ENCODE results near the gene ATP8A2. TPM values are rescaled to one million over a fixed set of nuclear protein-coding genes. Genes with fewer than 3 reads are reported as not detected.
"Not testable (repeated sequence)": the region's sequence is repeated elsewhere in the genome, so short reads cannot be mapped to it uniquely, and the experiment has no call there.

ATP8A2 gene
- total RNA-seq, 4 donors from 2014 or later: 0.20 to 1.1 (median 0.59) TPM

DNA sequence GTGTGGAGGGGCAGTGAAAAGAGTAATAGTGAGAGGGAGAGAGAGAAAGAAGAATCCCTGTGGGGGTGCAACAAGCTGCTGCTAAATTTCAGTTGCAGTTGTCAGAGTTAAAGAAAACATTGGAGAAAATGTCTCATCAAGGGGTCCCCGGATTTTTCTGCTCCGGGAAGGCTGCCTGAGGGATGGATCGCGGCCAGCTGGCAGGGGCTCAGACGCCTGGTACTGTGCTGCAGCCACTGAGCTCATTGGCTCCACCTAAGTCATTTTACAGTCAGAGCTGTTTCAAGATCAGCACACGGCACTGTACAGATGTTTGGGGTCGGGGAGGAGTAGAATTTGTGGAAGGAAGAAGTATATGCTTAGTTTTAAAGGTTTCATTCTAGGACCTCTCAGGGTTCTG, 573.8 kb downstream of the ATP8A2 start:
- Histone ChIP-seq H3K4me1 (no peaks in the 10 kb centered on the region), H3K9me3 (no peaks in the 10 kb centered on the region), H3K36me3 (no peaks in the 10 kb centered on the region), H3K27me3 (no peaks in the 10 kb centered on the region), H3K4me3 (no peak overlapping the region), H3K27ac (no peak overlapping the region)
- intact Hi-C loops (cut with DNase I; ENCODE audit: low total_unique reads): no loop called here
- TF ChIP-seq POLR2A (IDR thresholded peaks at IDR 0.05) (no peak), EP300 (IDR thresholded peaks at IDR 0.05; ENCODE audit: low read depth) (no peak), POLR2AphosphoS5 (IDR thresholded peaks at IDR 0.05) (no peak)
- TF ChIP-seq, protein P1, sequence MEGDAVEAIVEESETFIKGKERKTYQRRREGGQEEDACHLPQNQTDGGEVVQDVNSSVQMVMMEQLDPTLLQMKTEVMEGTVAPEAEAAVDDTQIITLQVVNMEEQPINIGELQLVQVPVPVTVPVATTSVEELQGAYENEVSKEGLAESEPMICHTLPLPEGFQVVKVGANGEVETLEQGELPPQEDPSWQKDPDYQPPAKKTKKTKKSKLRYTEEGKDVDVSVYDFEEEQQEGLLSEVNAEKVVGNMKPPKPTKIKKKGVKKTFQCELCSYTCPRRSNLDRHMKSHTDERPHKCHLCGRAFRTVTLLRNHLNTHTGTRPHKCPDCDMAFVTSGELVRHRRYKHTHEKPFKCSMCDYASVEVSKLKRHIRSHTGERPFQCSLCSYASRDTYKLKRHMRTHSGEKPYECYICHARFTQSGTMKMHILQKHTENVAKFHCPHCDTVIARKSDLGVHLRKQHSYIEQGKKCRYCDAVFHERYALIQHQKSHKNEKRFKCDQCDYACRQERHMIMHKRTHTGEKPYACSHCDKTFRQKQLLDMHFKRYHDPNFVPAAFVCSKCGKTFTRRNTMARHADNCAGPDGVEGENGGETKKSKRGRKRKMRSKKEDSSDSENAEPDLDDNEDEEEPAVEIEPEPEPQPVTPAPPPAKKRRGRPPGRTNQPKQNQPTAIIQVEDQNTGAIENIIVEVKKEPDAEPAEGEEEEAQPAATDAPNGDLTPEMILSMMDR (IDR thresholded peaks at IDR 0.05): no peak
- 43% methylated on average over 7 of the region's 7 CpGs; no CpG with 5 or more reads in 1 of the 2 donors for WGBS, 2 donors (ENCODE audit: low coverage in 1 of 2)
- no peak for DNase-seq
- in situ Hi-C loops (cut with MboI; ENCODE audit: low pct_ligation_motif_present in 1 of 4, low pct_unique_long_range_greater_than_20kb in 1 of 4, low sequenced_read_pairs in 3 of 4): no loop called here

DNA sequence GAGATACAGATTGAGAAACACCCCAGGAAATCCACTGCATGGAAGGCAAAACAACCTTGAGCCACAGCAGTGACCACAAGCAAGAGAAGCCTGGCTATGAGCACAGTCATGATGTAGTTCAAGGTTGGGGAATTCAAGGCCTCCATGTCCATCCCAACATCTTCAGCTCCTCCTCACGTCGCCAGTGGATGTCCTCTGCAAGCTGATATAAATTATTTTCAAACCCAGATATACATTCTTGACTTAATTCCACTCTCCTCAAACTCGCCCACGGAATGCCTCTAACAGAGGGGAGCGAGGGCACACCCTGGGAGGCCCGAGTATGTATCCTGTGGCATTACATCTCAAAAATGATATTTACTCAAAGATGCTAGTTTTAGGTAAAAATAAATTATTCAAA, 574.5 kb downstream of the ATP8A2 start:
- Histone ChIP-seq H3K27me3 (no peaks in the 10 kb centered on the region), H3K4me3 (no peak overlapping the region), H3K27ac (no peak overlapping the region), H3K36me3 (no peaks in the 10 kb centered on the region), H3K4me1 (no peaks in the 10 kb centered on the region), H3K9me3 (no peaks in the 10 kb centered on the region)
- in situ Hi-C loops (cut with MboI; ENCODE audit: low pct_ligation_motif_present in 1 of 4, low pct_unique_long_range_greater_than_20kb in 1 of 4, low sequenced_read_pairs in 3 of 4) (no loop called here), intact Hi-C loops (cut with DNase I; ENCODE audit: low total_unique reads) (no loop called here)
- 78 to 87% methylated on average over 6 of the region's 6 CpGs for WGBS, 2 donors (ENCODE audit: low coverage in 1 of 2)
- TF ChIP-seq, protein P1 (IDR thresholded peaks at IDR 0.05): no peak
- TF ChIP-seq EP300 (IDR thresholded peaks at IDR 0.05; ENCODE audit: low read depth) (no peak), POLR2A (IDR thresholded peaks at IDR 0.05) (no peak), POLR2AphosphoS5 (IDR thresholded peaks at IDR 0.05) (no peak)
- DNase-seq: no peak

DNA sequence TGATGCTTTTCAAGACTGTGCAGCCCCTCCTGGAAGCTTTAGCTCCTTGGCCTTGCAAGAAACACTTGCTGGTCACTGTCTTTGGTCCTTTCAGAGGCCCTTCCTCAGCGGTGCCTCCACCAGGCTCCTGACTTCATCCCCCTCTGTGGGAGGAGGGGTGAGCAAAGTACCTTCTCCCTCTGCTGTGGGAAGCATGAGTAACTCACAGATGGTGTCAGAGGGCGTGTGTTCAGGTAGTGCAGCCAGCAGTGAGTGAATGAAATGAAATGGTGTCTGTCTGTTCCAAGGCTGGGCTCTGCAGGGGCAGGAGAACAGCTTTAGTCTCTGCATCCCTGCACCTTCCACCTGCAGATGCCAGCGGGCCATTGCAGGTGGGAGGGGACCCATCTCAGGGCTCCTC, 577.1 kb downstream of the ATP8A2 start:
- WGBS, 2 donors (ENCODE audit: low coverage in 1 of 2): 78% methylated on average over 3 of the region's 3 CpGs; no CpG with 5 or more reads in 1 of the 2 donors
- H3K4me3 ChIP-seq: no peak overlapping the region
- H3K36me3 ChIP-seq: no peaks in the 10 kb centered on the region
- no peak overlapping the region for H3K27ac ChIP-seq
- in situ Hi-C loops (cut with MboI; ENCODE audit: low pct_ligation_motif_present in 1 of 4, low pct_unique_long_range_greater_than_20kb in 1 of 4, low sequenced_read_pairs in 3 of 4): no loop called here
- no peaks in the 10 kb centered on the region for H3K4me1 ChIP-seq
- H3K27me3 ChIP-seq: no peaks in the 10 kb centered on the region
- DNase-seq: no peak
- intact Hi-C loops (cut with DNase I; ENCODE audit: low total_unique reads): no loop called here
- TF ChIP-seq EP300 (IDR thresholded peaks at IDR 0.05; ENCODE audit: low read depth) (no peak), POLR2A (IDR thresholded peaks at IDR 0.05) (no peak), POLR2AphosphoS5 (IDR thresholded peaks at IDR 0.05) (no peak)
- TF ChIP-seq, protein P1 (IDR thresholded peaks at IDR 0.05): no peak
- H3K9me3 ChIP-seq: no peaks in the 10 kb centered on the region

DNA sequence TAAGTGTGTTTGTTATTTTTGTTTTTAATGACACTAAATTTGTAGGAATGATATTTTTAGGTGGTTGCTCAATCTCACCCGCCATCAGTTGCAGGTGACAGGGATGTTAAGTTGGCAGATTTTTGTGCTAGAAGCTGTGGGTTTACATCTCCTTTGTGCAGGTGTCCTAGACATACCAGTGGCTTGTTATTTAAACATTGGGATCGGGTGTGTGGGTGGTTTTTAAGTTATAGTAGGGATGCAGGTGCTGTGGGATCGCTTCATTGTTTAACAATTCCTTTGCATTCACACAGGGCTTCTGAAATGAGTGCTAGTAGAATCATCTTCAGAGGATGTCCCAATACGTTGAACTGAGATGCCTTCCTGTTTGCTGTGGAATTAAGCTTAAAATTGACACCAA, 580.1 kb downstream of the ATP8A2 start:
- TF ChIP-seq, protein P1 (IDR thresholded peaks at IDR 0.05): no peak
- TF ChIP-seq EP300 (IDR thresholded peaks at IDR 0.05; ENCODE audit: low read depth) (no peak), POLR2A (IDR thresholded peaks at IDR 0.05) (no peak), POLR2AphosphoS5 (IDR thresholded peaks at IDR 0.05) (no peak)
- intact Hi-C loops (cut with DNase I; ENCODE audit: low total_unique reads) (no loop called here), in situ Hi-C loops (cut with MboI; ENCODE audit: low pct_ligation_motif_present in 1 of 4, low pct_unique_long_range_greater_than_20kb in 1 of 4, low sequenced_read_pairs in 3 of 4) (no loop called here)
- Histone ChIP-seq H3K27me3 (no peaks in the 10 kb centered on the region), H3K4me1 (no peaks in the 10 kb centered on the region), H3K36me3 (no peaks in the 10 kb centered on the region), H3K9me3 (no peaks in the 10 kb centered on the region), H3K27ac (no peak overlapping the region), H3K4me3 (no peak overlapping the region)
- WGBS, 2 donors (ENCODE audit: low coverage in 1 of 2): 62 to 76% methylated on average over 4 of the region's 4 CpGs
- DNase-seq: no peak

DNA sequence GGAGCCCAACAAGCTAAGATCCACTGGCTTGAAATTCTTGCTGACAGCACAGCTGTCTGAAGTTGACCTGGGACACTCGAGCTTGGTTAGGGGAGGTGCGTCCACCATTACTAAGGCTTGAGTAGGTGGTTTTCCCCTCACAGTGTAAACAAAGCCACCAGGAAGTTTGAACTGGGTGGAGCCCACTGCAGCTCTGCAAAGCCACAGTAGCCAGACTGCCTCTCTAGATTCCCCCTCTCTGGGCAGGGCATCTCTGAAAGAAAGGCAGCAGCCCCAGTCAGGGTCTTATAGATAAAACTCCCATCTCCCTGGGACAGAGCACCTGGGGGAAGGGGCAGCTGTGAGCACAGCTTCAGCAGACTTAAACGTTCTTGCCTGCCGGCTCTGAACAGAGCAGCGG, 582.3 kb downstream of the ATP8A2 start:
- H3K4me3 ChIP-seq; in situ Hi-C loops (cut with MboI; ENCODE audit: low pct_ligation_motif_present in 1 of 4, low pct_unique_long_range_greater_than_20kb in 1 of 4, low sequenced_read_pairs in 3 of 4); H3K27ac ChIP-seq; H3K36me3 ChIP-seq; H3K4me1 ChIP-seq; intact Hi-C loops (cut with DNase I; ENCODE audit: low total_unique reads); DNase-seq; H3K27me3 ChIP-seq; H3K9me3 ChIP-seq: not testable (repeated sequence)
- 54% methylated on average over 5 of the region's 5 CpGs; no CpG with 5 or more reads in 1 of the 2 donors for WGBS, 2 donors (ENCODE audit: low coverage in 1 of 2)

DNA sequence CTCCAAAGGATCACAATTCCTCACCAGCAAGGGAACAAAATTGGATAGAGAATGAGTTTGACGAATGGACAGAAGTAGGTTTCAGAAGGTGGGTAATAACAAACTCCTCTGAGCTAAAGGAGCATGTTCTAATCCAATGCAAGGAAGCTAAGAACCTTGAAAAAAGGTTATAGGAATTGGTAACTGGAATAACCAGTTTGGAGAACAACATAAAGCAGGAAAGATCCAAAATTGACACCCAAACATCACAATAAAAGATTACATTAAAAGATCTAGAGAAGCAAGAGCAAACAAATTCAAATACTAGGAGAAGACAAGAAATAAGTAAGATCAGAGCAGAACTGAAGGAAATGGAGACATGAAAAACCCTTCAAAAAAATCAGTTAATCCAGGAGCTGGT, 583.2 kb downstream of the ATP8A2 start:
- DNase-seq; H3K27ac ChIP-seq; H3K4me1 ChIP-seq; H3K36me3 ChIP-seq; H3K9me3 ChIP-seq; H3K4me3 ChIP-seq; intact Hi-C loops (cut with DNase I; ENCODE audit: low total_unique reads); in situ Hi-C loops (cut with MboI; ENCODE audit: low pct_ligation_motif_present in 1 of 4, low pct_unique_long_range_greater_than_20kb in 1 of 4, low sequenced_read_pairs in 3 of 4); H3K27me3 ChIP-seq: not testable (repeated sequence)
- 81 to 88% methylated on average over 1 of the region's 1 CpG for WGBS, 2 donors (ENCODE audit: low coverage in 1 of 2)

Measured in transverse colon (tissue), 4 donors.